Measurements from ENCODE around the gene ZDHHC6.

DNA sequence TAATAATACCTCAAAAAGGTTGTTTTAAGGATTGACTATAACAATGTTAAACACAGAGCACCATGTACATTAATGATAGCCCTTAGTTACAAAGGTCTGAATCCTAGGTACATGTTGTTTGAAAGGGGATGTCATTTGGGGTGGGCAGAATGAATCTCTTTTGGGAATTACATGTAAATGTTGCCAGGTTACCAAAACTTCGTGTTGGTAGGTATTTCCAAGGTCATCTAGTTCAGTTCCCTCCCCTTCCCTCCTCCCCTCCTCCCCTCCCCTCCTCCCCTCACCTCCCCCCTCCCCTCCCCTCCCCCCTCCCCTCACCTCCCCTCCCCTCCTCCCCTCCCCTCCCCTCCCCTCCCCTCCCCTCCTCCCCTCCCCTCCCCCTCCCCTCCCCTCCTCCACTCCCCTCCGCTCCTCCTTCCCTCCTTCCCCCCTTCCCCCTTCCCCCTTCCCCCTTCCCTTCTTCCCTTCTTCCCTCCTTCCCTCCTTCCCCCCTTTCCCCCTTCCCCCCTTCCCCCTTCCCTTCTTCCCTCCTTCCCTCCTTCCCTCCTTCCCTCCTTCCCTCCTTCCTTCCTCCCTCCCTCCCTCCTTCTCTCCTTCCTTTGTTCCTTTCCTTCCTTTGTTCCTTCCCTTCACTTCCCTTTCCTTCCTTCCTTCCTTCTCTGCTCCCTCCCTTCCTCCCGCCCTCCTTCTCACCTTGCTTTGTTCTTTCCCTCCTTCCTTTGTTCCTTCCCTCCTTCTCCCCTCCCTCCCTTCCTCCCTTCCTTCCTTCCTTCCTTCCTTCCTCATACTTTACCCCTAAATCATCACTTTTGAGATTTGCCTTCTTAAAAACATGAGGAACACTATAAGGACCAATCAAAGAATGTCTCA is 8.4 kb upstream of the ZDHHC6 start:
- TF ChIP-seq, protein P1, sequence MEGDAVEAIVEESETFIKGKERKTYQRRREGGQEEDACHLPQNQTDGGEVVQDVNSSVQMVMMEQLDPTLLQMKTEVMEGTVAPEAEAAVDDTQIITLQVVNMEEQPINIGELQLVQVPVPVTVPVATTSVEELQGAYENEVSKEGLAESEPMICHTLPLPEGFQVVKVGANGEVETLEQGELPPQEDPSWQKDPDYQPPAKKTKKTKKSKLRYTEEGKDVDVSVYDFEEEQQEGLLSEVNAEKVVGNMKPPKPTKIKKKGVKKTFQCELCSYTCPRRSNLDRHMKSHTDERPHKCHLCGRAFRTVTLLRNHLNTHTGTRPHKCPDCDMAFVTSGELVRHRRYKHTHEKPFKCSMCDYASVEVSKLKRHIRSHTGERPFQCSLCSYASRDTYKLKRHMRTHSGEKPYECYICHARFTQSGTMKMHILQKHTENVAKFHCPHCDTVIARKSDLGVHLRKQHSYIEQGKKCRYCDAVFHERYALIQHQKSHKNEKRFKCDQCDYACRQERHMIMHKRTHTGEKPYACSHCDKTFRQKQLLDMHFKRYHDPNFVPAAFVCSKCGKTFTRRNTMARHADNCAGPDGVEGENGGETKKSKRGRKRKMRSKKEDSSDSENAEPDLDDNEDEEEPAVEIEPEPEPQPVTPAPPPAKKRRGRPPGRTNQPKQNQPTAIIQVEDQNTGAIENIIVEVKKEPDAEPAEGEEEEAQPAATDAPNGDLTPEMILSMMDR (conservative IDR thresholded peaks at IDR 0.05; ENCODE audit: low read length) = no peak
- TF ChIP-seq EZH2phosphoT487 (IDR thresholded peaks at IDR 0.05; ENCODE audit: borderline replicate concordance, low read depth, low read length) = no peak
